Parathyroid adenoma (tissue), 2 donors: Measurements from ENCODE around the gene MED25.

Experiments used
- H2AFZ ChIP-seq: fragments of 300-600 bp; sonication (generic); one replicate; pipeline ENCODE4 v1.7.0; 2017; ENCODE audit warnings: antibody characterized with exemption, mild to moderate bottlenecking
- H3K27ac ChIP-seq: fragments of 300-600 bp; sonication (generic); one replicate; pipeline ENCODE4 v1.7.0; 2017
- H3K27me3 ChIP-seq: fragments of 300-600 bp; sonication (generic); one replicate; pipeline ENCODE4 v1.7.0; 2017; ENCODE audit warnings: low read length; ENCODE audit not compliant: control insufficient read depth, insufficient read depth
- H3K36me3 ChIP-seq: fragments of 300-600 bp; sonication (generic); one replicate; pipeline ENCODE4 v1.7.0; 2017; ENCODE audit warnings: low read length; ENCODE audit not compliant: control insufficient read depth, insufficient read depth
- H3K4me1 ChIP-seq: fragments of 300-600 bp; sonication (generic); one replicate; pipeline ENCODE4 v1.7.0; 2017; ENCODE audit warnings: control low read depth
- H3K4me2 ChIP-seq: fragments of 300-600 bp; sonication (generic); one replicate; pipeline ENCODE4 v1.7.0; 2017; ENCODE audit warnings: low read length
- H3K4me3 ChIP-seq: fragments of 300-600 bp; sonication (generic); one replicate; pipeline ENCODE4 v1.7.0; 2017; ENCODE audit warnings: low read depth, low read length
- H3K79me2 ChIP-seq: fragments of 300-600 bp; sonication (generic); one replicate; pipeline ENCODE4 v1.7.0; 2017; ENCODE audit warnings: control low read depth
- H3K9ac ChIP-seq: fragments of 300-600 bp; sonication (generic); one replicate; pipeline ENCODE4 v1.7.0; 2017; ENCODE audit warnings: mild to moderate bottlenecking
- H3K9me3 ChIP-seq: fragments of 300-600 bp; sonication (generic); one replicate; pipeline ENCODE4 v1.7.0; 2017; ENCODE audit warnings: low read length; ENCODE audit not compliant: control insufficient read depth
- CTCF ChIP-seq: fragments of 300-600 bp; sonication (generic); IDR thresholded peaks from one replicate; pipeline ENCODE4 v1.7.0; 2017; ENCODE audit warnings: antibody characterized with exemption, mild to moderate bottlenecking
- donor health status: primary hyperparathyroidism.

MED25 gene

GRCh38 chr19:49787746-49788145 is 30.3 kb upstream of the MED25 start:
- no peaks in the 10 kb centered on the region for H3K4me1 ChIP-seq
- H3K9ac ChIP-seq, result no peak overlapping the region
- H3K27ac ChIP-seq, result no peak overlapping the region
- H3K9me3 ChIP-seq, result no peaks in the 10 kb centered on the region
- H3K27me3 ChIP-seq, result no peaks in the 10 kb centered on the region
- H2AFZ ChIP-seq, result no peak overlapping the region
- TF ChIP-seq CTCF, result no peak
- H3K36me3 ChIP-seq, result no peaks in the 10 kb centered on the region
- no peak overlapping the region for H3K4me2 ChIP-seq
- H3K79me2 ChIP-seq, result peaks cover 5% of the 10 kb centered on the region
- H3K4me3 ChIP-seq, result no peak overlapping the region

- Histone ChIP-seq H3K27me3 (no peaks in the 10 kb centered on the region), H3K9me3 (no peaks in the 10 kb centered on the region), H2AFZ (no peak overlapping the region), H3K79me2 (no peaks in the 10 kb centered on the region), H3K36me3 (no peaks in the 10 kb centered on the region), H3K9ac (no peak overlapping the region), H3K4me3 (no peak overlapping the region), H3K4me2 (no peak overlapping the region), H3K4me1 (no peaks in the 10 kb centered on the region), H3K27ac (no peak overlapping the region)
- TF ChIP-seq CTCF, result no peak
Observed at GRCh38 chr19:49788857-49789256, 29.2 kb upstream of the MED25 start.

- H3K9me3 ChIP-seq, result no peaks in the 10 kb centered on the region
- H3K36me3 ChIP-seq, result no peaks in the 10 kb centered on the region
- H3K79me2 ChIP-seq, result no peaks in the 10 kb centered on the region
- H3K4me1 ChIP-seq, result no peaks in the 10 kb centered on the region
- no peak overlapping the region for H3K9ac ChIP-seq
- no peak overlapping the region for H2AFZ ChIP-seq
- H3K4me3 ChIP-seq, result no peak overlapping the region
- no peak overlapping the region for H3K27ac ChIP-seq
- no peak overlapping the region for H3K4me2 ChIP-seq
- no peaks in the 10 kb centered on the region for H3K27me3 ChIP-seq
- no peak for TF ChIP-seq CTCF
Observed at GRCh38 chr19:49790866-49791265, 27.2 kb upstream of the MED25 start.

- H3K27ac ChIP-seq, result no peak overlapping the region
- no peak for TF ChIP-seq CTCF
- no peak overlapping the region for H3K4me3 ChIP-seq
- H3K79me2 ChIP-seq, result no peaks in the 10 kb centered on the region
- H3K9me3 ChIP-seq, result no peaks in the 10 kb centered on the region
- H3K27me3 ChIP-seq, result no peaks in the 10 kb centered on the region
- H3K9ac ChIP-seq, result no peak overlapping the region
- no peak overlapping the region for H2AFZ ChIP-seq
- H3K4me1 ChIP-seq, result no peaks in the 10 kb centered on the region
- H3K36me3 ChIP-seq, result no peaks in the 10 kb centered on the region
- no peak overlapping the region for H3K4me2 ChIP-seq
Observed at GRCh38 chr19:49791776-49792445, 26.2 kb upstream of the MED25 start.

- no peak overlapping the region for H3K4me2 ChIP-seq
- no peak overlapping the region for H3K9ac ChIP-seq
- H3K36me3 ChIP-seq, result no peaks in the 10 kb centered on the region
- no peak overlapping the region for H3K27ac ChIP-seq
- no peak overlapping the region for H3K4me3 ChIP-seq
- H2AFZ ChIP-seq, result no peak overlapping the region
- TF ChIP-seq CTCF, result no peak
- H3K27me3 ChIP-seq, result no peaks in the 10 kb centered on the region
- H3K9me3 ChIP-seq, result no peaks in the 10 kb centered on the region
- no peaks in the 10 kb centered on the region for H3K4me1 ChIP-seq
- H3K79me2 ChIP-seq, result no peaks in the 10 kb centered on the region
Observed at GRCh38 chr19:49792829-49793560, 25.1 kb upstream of the MED25 start.
